ENCODE results near the gene TICRR.

TICRR gene

DNA sequence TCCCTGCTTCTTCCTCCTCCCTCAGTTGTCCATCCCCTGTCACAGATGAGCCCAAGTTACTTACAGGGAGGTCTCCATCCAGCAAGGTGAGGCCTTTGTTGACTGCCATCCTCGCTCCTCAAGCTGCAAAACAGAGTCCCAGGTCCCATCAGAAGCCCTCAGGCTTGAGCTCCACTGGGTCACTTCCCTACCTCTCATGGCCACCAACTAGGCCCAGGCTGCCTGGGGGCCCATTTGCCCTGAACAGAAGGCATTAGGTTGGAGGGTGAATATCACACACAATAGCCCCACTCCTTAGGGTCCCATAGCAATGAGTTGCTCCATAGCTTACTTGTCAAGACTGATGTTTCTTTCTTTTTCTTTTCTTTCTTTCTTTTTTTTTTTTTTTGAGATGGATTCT, 102.1 kb downstream of the TICRR start:
- no peak for DNase-seq

All from fibroblast of skin of right biceps (primary cell).